Measurements from ENCODE around the gene STARD3NL.

GRCh38 chr7:38280000-38280399 is 102.0 kb downstream of the STARD3NL start:
- TF ChIP-seq EZH2 (IDR thresholded peaks at IDR 0.05; ENCODE audit: borderline replicate concordance) (no peak), EZH2phosphoT487 (IDR thresholded peaks at IDR 0.05; ENCODE audit: low read depth, severe bottlenecking, unreplicated experiment) (no peak)
- TF ChIP-seq, protein P1, sequence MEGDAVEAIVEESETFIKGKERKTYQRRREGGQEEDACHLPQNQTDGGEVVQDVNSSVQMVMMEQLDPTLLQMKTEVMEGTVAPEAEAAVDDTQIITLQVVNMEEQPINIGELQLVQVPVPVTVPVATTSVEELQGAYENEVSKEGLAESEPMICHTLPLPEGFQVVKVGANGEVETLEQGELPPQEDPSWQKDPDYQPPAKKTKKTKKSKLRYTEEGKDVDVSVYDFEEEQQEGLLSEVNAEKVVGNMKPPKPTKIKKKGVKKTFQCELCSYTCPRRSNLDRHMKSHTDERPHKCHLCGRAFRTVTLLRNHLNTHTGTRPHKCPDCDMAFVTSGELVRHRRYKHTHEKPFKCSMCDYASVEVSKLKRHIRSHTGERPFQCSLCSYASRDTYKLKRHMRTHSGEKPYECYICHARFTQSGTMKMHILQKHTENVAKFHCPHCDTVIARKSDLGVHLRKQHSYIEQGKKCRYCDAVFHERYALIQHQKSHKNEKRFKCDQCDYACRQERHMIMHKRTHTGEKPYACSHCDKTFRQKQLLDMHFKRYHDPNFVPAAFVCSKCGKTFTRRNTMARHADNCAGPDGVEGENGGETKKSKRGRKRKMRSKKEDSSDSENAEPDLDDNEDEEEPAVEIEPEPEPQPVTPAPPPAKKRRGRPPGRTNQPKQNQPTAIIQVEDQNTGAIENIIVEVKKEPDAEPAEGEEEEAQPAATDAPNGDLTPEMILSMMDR (IDR thresholded peaks at IDR 0.05; ENCODE audit: poor library complexity): no peak

Data from hepatocyte (in vitro differentiated cells).